Cardiac muscle cell (in vitro differentiated cells and primary cell): ENCODE measurements around the gene RALY. TPM values are rescaled to one million over a fixed set of nuclear protein-coding genes. Genes with fewer than 3 reads are reported as not detected.

Experiments used
- DNase-seq, 2 donors: peaks; one replicate each; pipeline versions ENCODE4 v3.0.0 to v3.0.0-alpha.2; 2010 to 2017; ENCODE audit warnings: low read depth in 1 of 2, low spot score in 1 of 2
- H3K27ac ChIP-seq: fragments of 200-600 bp; sonication (generic); 2 replicates; pipeline ENCODE4 v1.5.1; 2016
- H3K27me3 ChIP-seq: fragments of 200-600 bp; sonication (generic); 2 replicates; pipeline ENCODE4 v1.6.0; 2016; ENCODE audit warnings: control low read depth
- H3K36me3 ChIP-seq: fragments of 200-600 bp; sonication (generic); 2 replicates; pipeline ENCODE4 v1.5.1; 2016; ENCODE audit warnings: control low read depth
- H3K4me1 ChIP-seq: fragments of 200-600 bp; sonication (generic); 2 replicates; pipeline ENCODE4 v1.8.1; 2017; ENCODE audit warnings: low read depth, mild to moderate bottlenecking, mixed run types
- H3K4me3 ChIP-seq: fragments of 200-600 bp; sonication (generic); 2 replicates; pipeline ENCODE4 v1.5.1; 2016; ENCODE audit warnings: mild to moderate bottlenecking
- H3K9me3 ChIP-seq: fragments of 200-600 bp; sonication (generic); 2 replicates; pipeline ENCODE4 v1.5.1; 2017; ENCODE audit warnings: low read depth, mild to moderate bottlenecking, control low read depth
- CTCF ChIP-seq: IDR thresholded peaks from 2 replicates; pipeline ENCODE4 v1.5.1; 2012; ENCODE audit warnings: low read depth, mild to moderate bottlenecking, low read length
- polyA plus RNA-seq: library from polyadenylated mRNA; unstranded; fragments of >200 nt; fragmentation: Nextera tagmentation; extraction: Ambion mirVana; gene quantifications from 2 replicates; pipeline ENCODE4 v1.2.1, GENCODE V29; 2016
- total RNA-seq: library from RNA; depleted of rRNA; stranded (reverse); fragments of >200 nt; gene quantifications from 2 replicates; pipeline ENCODE4 v1.2.3, GENCODE V29; 2016

The RALY gene
- total and polyA plus RNA-seq, 2 experiments from 2014 or later = 241 to 308 TPM

GRCh38 chr20:34047917-34048316 lies 54.2 kb downstream of the RALY start:
- no peak for DNase-seq
- Histone ChIP-seq H3K9me3 (no peaks in the 10 kb centered on the region), H3K4me1 (peaks cover 20% of the 10 kb centered on the region), H3K36me3 (no peaks in the 10 kb centered on the region), H3K4me3 (no peak overlapping the region), H3K27me3 (no peaks in the 10 kb centered on the region), H3K27ac (no peak overlapping the region)
- no peak for TF ChIP-seq CTCF

GRCh38 chr20:34049389-34049788 lies 55.7 kb downstream of the RALY start:
- Histone ChIP-seq H3K9me3 (no peaks in the 10 kb centered on the region), H3K4me1 (peaks cover 17% of the 10 kb centered on the region), H3K27ac (no peak overlapping the region), H3K4me3 (no peak overlapping the region), H3K27me3 (no peaks in the 10 kb centered on the region), H3K36me3 (no peaks in the 10 kb centered on the region)
- DNase-seq = no peak
- no peak for TF ChIP-seq CTCF

- DNase-seq = no peak
- H3K4me1 ChIP-seq = peaks cover 16% of the 10 kb centered on the region
- no peak overlapping the region for H3K27ac ChIP-seq
- no peak overlapping the region for H3K4me3 ChIP-seq
- H3K36me3 ChIP-seq = no peaks in the 10 kb centered on the region
- TF ChIP-seq CTCF = no peak
- no peaks in the 10 kb centered on the region for H3K9me3 ChIP-seq
- no peaks in the 10 kb centered on the region for H3K27me3 ChIP-seq
Observed at GRCh38 chr20:34049897-34050695, 56.4 kb downstream of the RALY start.

GRCh38 chr20:34052414-34052813 lies 58.7 kb downstream of the RALY start:
- no peak overlapping the region for H3K27ac ChIP-seq
- H3K36me3 ChIP-seq = no peaks in the 10 kb centered on the region
- H3K27me3 ChIP-seq = no peaks in the 10 kb centered on the region
- no peaks in the 10 kb centered on the region for H3K9me3 ChIP-seq
- no peak for TF ChIP-seq CTCF
- peaks cover 5% of the 10 kb centered on the region for H3K4me1 ChIP-seq
- no peak for DNase-seq
- no peak overlapping the region for H3K4me3 ChIP-seq

GRCh38 chr20:34055290-34055689 lies 61.6 kb downstream of the RALY start:
- peaks cover 5% of the 10 kb centered on the region for H3K4me1 ChIP-seq
- H3K36me3 ChIP-seq = no peaks in the 10 kb centered on the region
- DNase-seq = peak; percentile 31 to 40
- H3K27ac ChIP-seq = no peak overlapping the region
- no peak for TF ChIP-seq CTCF
- H3K4me3 ChIP-seq = no peak overlapping the region
- H3K27me3 ChIP-seq = no peaks in the 10 kb centered on the region
- H3K9me3 ChIP-seq = no peaks in the 10 kb centered on the region
